Measurements from ENCODE around the gene WDFY4. TPM values are rescaled to one million over a fixed set of nuclear protein-coding genes. Genes with fewer than 3 reads are reported as not detected.

The WDFY4 gene
- total RNA-seq, 1 donor from 2014 or later: 0.25 TPM

DNA sequence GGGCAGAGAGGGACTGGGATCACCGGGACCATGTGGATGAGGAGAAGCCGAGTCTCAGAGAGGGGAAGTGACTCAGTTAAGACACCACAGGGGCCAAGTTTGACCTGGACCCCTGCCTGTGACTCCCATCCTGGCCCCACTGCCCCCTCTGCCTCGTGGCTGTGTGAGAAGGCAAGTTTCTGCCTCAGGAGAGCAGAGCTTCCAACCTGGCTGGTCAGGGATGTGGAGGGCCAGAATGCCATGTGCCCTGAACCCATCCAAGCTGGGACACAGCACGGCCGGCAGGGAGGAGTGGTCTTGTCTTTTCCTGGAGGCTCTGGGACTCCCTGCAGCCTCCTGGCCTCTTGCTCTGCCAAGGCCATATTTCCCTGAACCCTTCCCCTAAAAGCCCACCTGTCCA, 19.5 kb downstream of the WDFY4 start:
- Histone ChIP-seq H3K4me1 (ENCODE audit: insufficient read depth, low read length) (no peaks in the 10 kb centered on the region), H3K4me3 (ENCODE audit: insufficient read depth, low read depth, low read length) (no peak overlapping the region), H3K4me2 (ENCODE audit: low read length) (no peak overlapping the region), H3K9me3 (ENCODE audit: insufficient read depth, low read depth, low read length) (no peaks in the 10 kb centered on the region), H4K20me1 (ENCODE audit: insufficient read depth, low read length) (no peaks in the 10 kb centered on the region), H3K27me3 (ENCODE audit: insufficient read depth, low read length) (no peaks in the 10 kb centered on the region), H3K36me3 (ENCODE audit: insufficient read depth, low read length) (no peaks in the 10 kb centered on the region), H3K79me2 (ENCODE audit: insufficient read depth, low read length) (no peaks in the 10 kb centered on the region), H3K9ac (ENCODE audit: low read length) (no peak overlapping the region), H3K27ac (ENCODE audit: low read depth, low read length) (no peak overlapping the region), H2AFZ (ENCODE audit: low read depth, low read length) (no peak overlapping the region)
- FAIRE-seq: no peak
- Mint-ChIP-seq H3K36me3 (ENCODE audit: low read depth, unreplicated experiment) (no peaks in the 10 kb centered on the region), H3K27me3 (ENCODE audit: low read depth, unreplicated experiment) (peaks cover 27% of the 10 kb centered on the region), H3K27ac (ENCODE audit: unreplicated experiment) (no peak overlapping the region), H3K4me3 (ENCODE audit: unreplicated experiment) (no peak overlapping the region), H3K9me3 (ENCODE audit: unreplicated experiment) (no peaks in the 10 kb centered on the region), H3K4me1 (ENCODE audit: low read depth, unreplicated experiment) (peaks cover 21% of the 10 kb centered on the region)
- no peak for DNase-seq (ENCODE audit: low read depth)
- no peak for TF ChIP-seq EZH2 (IDR thresholded peaks at IDR 0.05; ENCODE audit: insufficient read depth, low read length)
- TF ChIP-seq, protein P1, sequence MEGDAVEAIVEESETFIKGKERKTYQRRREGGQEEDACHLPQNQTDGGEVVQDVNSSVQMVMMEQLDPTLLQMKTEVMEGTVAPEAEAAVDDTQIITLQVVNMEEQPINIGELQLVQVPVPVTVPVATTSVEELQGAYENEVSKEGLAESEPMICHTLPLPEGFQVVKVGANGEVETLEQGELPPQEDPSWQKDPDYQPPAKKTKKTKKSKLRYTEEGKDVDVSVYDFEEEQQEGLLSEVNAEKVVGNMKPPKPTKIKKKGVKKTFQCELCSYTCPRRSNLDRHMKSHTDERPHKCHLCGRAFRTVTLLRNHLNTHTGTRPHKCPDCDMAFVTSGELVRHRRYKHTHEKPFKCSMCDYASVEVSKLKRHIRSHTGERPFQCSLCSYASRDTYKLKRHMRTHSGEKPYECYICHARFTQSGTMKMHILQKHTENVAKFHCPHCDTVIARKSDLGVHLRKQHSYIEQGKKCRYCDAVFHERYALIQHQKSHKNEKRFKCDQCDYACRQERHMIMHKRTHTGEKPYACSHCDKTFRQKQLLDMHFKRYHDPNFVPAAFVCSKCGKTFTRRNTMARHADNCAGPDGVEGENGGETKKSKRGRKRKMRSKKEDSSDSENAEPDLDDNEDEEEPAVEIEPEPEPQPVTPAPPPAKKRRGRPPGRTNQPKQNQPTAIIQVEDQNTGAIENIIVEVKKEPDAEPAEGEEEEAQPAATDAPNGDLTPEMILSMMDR (IDR thresholded peaks at IDR 0.05; ENCODE audit: insufficient read depth, low read depth, low read length): no peak

GRCh38 chr10:48705401-48705938, 20.8 kb downstream of the WDFY4 start:
- Mint-ChIP-seq H3K9me3 (ENCODE audit: unreplicated experiment) (no peaks in the 10 kb centered on the region), H3K4me1 (ENCODE audit: low read depth, unreplicated experiment) (peaks cover 23% of the 10 kb centered on the region), H3K36me3 (ENCODE audit: low read depth, unreplicated experiment) (no peaks in the 10 kb centered on the region), H3K27me3 (ENCODE audit: low read depth, unreplicated experiment) (peaks cover 23% of the 10 kb centered on the region), H3K4me3 (ENCODE audit: unreplicated experiment) (no peak overlapping the region), H3K27ac (ENCODE audit: unreplicated experiment) (no peak overlapping the region)
- FAIRE-seq (no peak), DNase-seq (ENCODE audit: low read depth) (no peak)
- H3K36me3 ChIP-seq (ENCODE audit: insufficient read depth, low read length): no peaks in the 10 kb centered on the region
- H4K20me1 ChIP-seq (ENCODE audit: insufficient read depth, low read length): no peaks in the 10 kb centered on the region
- peaks cover 2% of the 10 kb centered on the region for H3K27me3 ChIP-seq (ENCODE audit: insufficient read depth, low read length)
- no peak overlapping the region for H3K4me2 ChIP-seq (ENCODE audit: low read length)
- no peak overlapping the region for H3K4me3 ChIP-seq (ENCODE audit: insufficient read depth, low read depth, low read length)
- H3K9ac ChIP-seq (ENCODE audit: low read length): no peak overlapping the region
- H2AFZ ChIP-seq (ENCODE audit: low read depth, low read length): no peak overlapping the region
- TF ChIP-seq, protein P1 (IDR thresholded peaks at IDR 0.05; ENCODE audit: insufficient read depth, low read depth, low read length): no peak
- TF ChIP-seq EZH2 (IDR thresholded peaks at IDR 0.05; ENCODE audit: insufficient read depth, low read length): no peak
- no peaks in the 10 kb centered on the region for H3K4me1 ChIP-seq (ENCODE audit: insufficient read depth, low read length)
- no peak overlapping the region for H3K27ac ChIP-seq (ENCODE audit: low read depth, low read length)
- no peaks in the 10 kb centered on the region for H3K9me3 ChIP-seq (ENCODE audit: insufficient read depth, low read depth, low read length)
- no peaks in the 10 kb centered on the region for H3K79me2 ChIP-seq (ENCODE audit: insufficient read depth, low read length)

- Mint-ChIP-seq H3K4me1 (ENCODE audit: low read depth, unreplicated experiment) (peaks cover 18% of the 10 kb centered on the region), H3K9me3 (ENCODE audit: unreplicated experiment) (no peaks in the 10 kb centered on the region), H3K4me3 (ENCODE audit: unreplicated experiment) (no peak overlapping the region), H3K36me3 (ENCODE audit: low read depth, unreplicated experiment) (no peaks in the 10 kb centered on the region), H3K27me3 (ENCODE audit: low read depth, unreplicated experiment) (peaks cover 19% of the 10 kb centered on the region), H3K27ac (ENCODE audit: unreplicated experiment) (peak overlapping the region; percentile 71)
- Histone ChIP-seq H4K20me1 (ENCODE audit: insufficient read depth, low read length) (no peaks in the 10 kb centered on the region), H3K9me3 (ENCODE audit: insufficient read depth, low read depth, low read length) (no peaks in the 10 kb centered on the region), H3K79me2 (ENCODE audit: insufficient read depth, low read length) (no peaks in the 10 kb centered on the region), H3K4me1 (ENCODE audit: insufficient read depth, low read length) (no peaks in the 10 kb centered on the region), H3K27ac (ENCODE audit: low read depth, low read length) (no peak overlapping the region), H3K4me3 (ENCODE audit: insufficient read depth, low read depth, low read length) (no peak overlapping the region), H3K9ac (ENCODE audit: low read length) (no peak overlapping the region), H3K27me3 (ENCODE audit: insufficient read depth, low read length) (peaks cover 2% of the 10 kb centered on the region), H3K36me3 (ENCODE audit: insufficient read depth, low read length) (no peaks in the 10 kb centered on the region), H3K4me2 (ENCODE audit: low read length) (no peak overlapping the region), H2AFZ (ENCODE audit: low read depth, low read length) (no peak overlapping the region)
- no peak for TF ChIP-seq EZH2 (IDR thresholded peaks at IDR 0.05; ENCODE audit: insufficient read depth, low read length)
- TF ChIP-seq, protein P1 (IDR thresholded peaks at IDR 0.05; ENCODE audit: insufficient read depth, low read depth, low read length): no peak
- FAIRE-seq (no peak), DNase-seq (ENCODE audit: low read depth) (no peak)
Measured at GRCh38 chr10:48707472-48707871, 22.8 kb downstream of the WDFY4 start.

All from astrocyte (in vitro differentiated cells and primary cell).